Thoracic aorta (tissue), 2 donors: ENCODE measurements around the gene KCNT2. TPM values are rescaled to one million over a fixed set of nuclear protein-coding genes. Genes with fewer than 3 reads are reported as not detected.
"Not testable (repeated sequence)": the region's sequence is repeated elsewhere in the genome, so short reads cannot be mapped to it uniquely, and the experiment has no call there.

Source experiments
- ATAC-seq: fragments of 150-250 bp; one replicate; pipeline ENCODE4 v1.8.0; 2017; ENCODE audit warnings: low read depth; ENCODE audit not compliant: insufficient number of reproducible peaks, low FRiP score
- DNase-seq: peaks from one replicate; pipeline ENCODE4 v3.0.0-alpha.2; 2020; ENCODE audit warnings: low spot score
- H3K27ac ChIP-seq, 2 donors: fragments of 200-600 bp; sonication (generic); 1 replicate in 1 of 2; 2 replicates in 1 of 2; pipeline ENCODE4 v1.5.1; 2016; ENCODE audit warnings: mild to moderate bottlenecking in 2 of 2, moderate library complexity in 2 of 2
- H3K27me3 ChIP-seq: fragments of 200-600 bp; sonication (generic); replicated peaks from 2 replicates; pipeline ENCODE4 v1.6.0; 2016; ENCODE audit warnings: mild to moderate bottlenecking; ENCODE audit not compliant: insufficient read depth
- H3K36me3 ChIP-seq: fragments of 200-600 bp; sonication (generic); one replicate; pipeline ENCODE4 v1.5.1; 2016
- H3K4me1 ChIP-seq, 2 donors: fragments of 200-600 bp; sonication (generic); 1 replicate in 1 of 2; 2 replicates in 1 of 2; pipeline versions ENCODE4 v1.5.1 to v1.6.0; 2016; ENCODE audit warnings: low read depth in 2 of 2, mild to moderate bottlenecking in 1 of 2; ENCODE audit not compliant: control insufficient read depth in 1 of 2
- H3K4me3 ChIP-seq: fragments of 200-600 bp; sonication (generic); 2 replicates; pipeline ENCODE4 v1.5.1; 2016; ENCODE audit warnings: mild to moderate bottlenecking
- H3K9me3 ChIP-seq: fragments of 200-600 bp; sonication (generic); 2 replicates; pipeline ENCODE4 v1.5.1; 2016
- CTCF ChIP-seq: fragments of 200-600 bp; sonication (generic); IDR thresholded peaks from one replicate; pipeline ENCODE4 v1.5.1; 2019; ENCODE audit warnings: antibody characterized with exemption
- total RNA-seq, 2 donors: library from RNA; depleted of rRNA; stranded (reverse); fragments of >200 nt; gene quantifications; one replicate each; pipeline versions ENCODE4 v1.1.0 to v1.2.3, GENCODE V29; 2016

KCNT2 gene
- total RNA-seq, 2 donors from 2014 or later: 15.6 to 23.6 TPM

GRCh38 chr1:196651079-196651478, 42.8 kb upstream of the KCNT2 start:
- DNase-seq: no peak
- Histone ChIP-seq H3K4me3 (peak overlapping the region; percentile 62), H3K9me3 (no peaks in the 10 kb centered on the region), H3K4me1 (no peaks in the 10 kb centered on the region), H3K27me3 (no peaks in the 10 kb centered on the region), H3K36me3 (no peaks in the 10 kb centered on the region), H3K27ac (no peak overlapping the region)
- no peak for TF ChIP-seq CTCF
- ATAC-seq: no peak

GRCh38 chr1:196650403-196650802, 42.2 kb upstream of the KCNT2 start:
- no peaks in the 10 kb centered on the region for H3K4me1 ChIP-seq
- no peaks in the 10 kb centered on the region for H3K27me3 ChIP-seq

GRCh38 chr1:196649990-196650389, 41.8 kb upstream of the KCNT2 start:
- TF ChIP-seq CTCF: no peak
- Histone ChIP-seq H3K4me3 (no peak overlapping the region), H3K4me1 (no peaks in the 10 kb centered on the region), H3K9me3 (no peaks in the 10 kb centered on the region), H3K27me3 (no peaks in the 10 kb centered on the region), H3K27ac (no peak overlapping the region), H3K36me3 (no peaks in the 10 kb centered on the region)
- no peak for ATAC-seq
- no peak for DNase-seq

More at GRCh38 chr1:196650403-196650802, 42.2 kb upstream of the KCNT2 start:
- no peak for TF ChIP-seq CTCF
- H3K9me3 ChIP-seq: no peaks in the 10 kb centered on the region
- no peak overlapping the region for H3K4me3 ChIP-seq
- no peaks in the 10 kb centered on the region for H3K36me3 ChIP-seq
- ATAC-seq (no peak), DNase-seq (no peak)
- H3K27ac ChIP-seq: no peak overlapping the region

GRCh38 chr1:196640976-196641375, 32.7 kb upstream of the KCNT2 start:
- DNase-seq: no peak
- Histone ChIP-seq H3K27ac (no peak overlapping the region), H3K27me3 (no peaks in the 10 kb centered on the region), H3K4me3 (no peak overlapping the region), H3K36me3 (no peaks in the 10 kb centered on the region), H3K9me3 (no peaks in the 10 kb centered on the region), H3K4me1 (no peaks in the 10 kb centered on the region)
- no peak for ATAC-seq
- no peak for TF ChIP-seq CTCF

GRCh38 chr1:196639291-196639690, 31.1 kb upstream of the KCNT2 start:
- not testable (repeated sequence) for H3K36me3 ChIP-seq, ATAC-seq, H3K9me3 ChIP-seq, DNase-seq, H3K27ac ChIP-seq, H3K4me3 ChIP-seq, H3K27me3 ChIP-seq, H3K4me1 ChIP-seq

GRCh38 chr1:196638466-196638865, 30.2 kb upstream of the KCNT2 start:
- no peaks in the 10 kb centered on the region for H3K9me3 ChIP-seq
- H3K27me3 ChIP-seq: no peaks in the 10 kb centered on the region
- H3K4me1 ChIP-seq: no peaks in the 10 kb centered on the region
- H3K4me3 ChIP-seq: no peak overlapping the region
- no peak for ATAC-seq
- DNase-seq: no peak
- no peak for TF ChIP-seq CTCF
- no peaks in the 10 kb centered on the region for H3K36me3 ChIP-seq
- H3K27ac ChIP-seq: no peak overlapping the region
